Activated CD8-positive, alpha-beta memory T cell treated with anti-CD3 and anti-CD28 coated beads, Interleukin-2, amount 50 U/mL, for 48 hours (primary cell): ENCODE results near the gene LRRN4CL.
"Not testable (repeated sequence)": the region's sequence is repeated elsewhere in the genome, so short reads cannot be mapped to it uniquely, and the experiment has no call there.

Experiments used
- DNase-seq: peaks from one replicate; pipeline ENCODE4 v3.0.0-alpha.2; 2020

Gene LRRN4CL

DNA sequence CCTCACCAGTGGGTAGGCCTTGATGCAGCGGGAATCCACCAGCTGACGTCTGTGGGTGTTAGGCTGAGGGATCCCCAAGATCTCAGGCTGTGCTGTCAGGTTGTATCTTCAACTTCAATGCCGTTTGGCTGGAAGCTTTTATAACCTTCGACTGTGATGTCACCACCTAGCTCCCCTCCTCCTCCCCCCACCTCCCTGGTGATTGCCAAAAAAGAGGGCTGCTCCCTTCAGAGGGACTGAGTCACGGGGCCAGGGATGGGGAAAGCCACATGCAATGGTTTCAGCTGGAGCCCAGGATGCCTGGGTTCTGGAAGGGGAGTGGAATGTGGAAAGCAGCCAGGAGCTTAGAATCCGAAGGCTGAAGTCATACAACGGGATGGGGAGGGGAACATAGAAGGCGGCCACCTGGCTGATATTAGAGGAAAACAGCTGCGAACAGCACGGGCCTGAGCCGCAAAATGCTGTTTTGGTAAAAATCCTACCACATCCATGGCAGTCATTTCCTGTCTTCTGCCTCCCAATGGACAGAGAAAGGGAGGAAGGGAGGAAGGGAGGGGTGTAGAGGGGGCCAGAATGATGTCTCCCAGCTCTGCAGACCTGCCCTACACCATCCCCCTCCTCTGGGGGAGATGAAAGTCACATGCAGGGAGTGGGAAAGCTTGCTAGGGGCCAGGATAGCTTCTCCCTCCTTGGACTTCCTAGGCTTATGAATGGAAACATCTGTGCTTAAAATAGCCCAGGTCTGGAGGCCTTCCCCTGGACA, at the start of gene LRRN4CL:
Gene LRRN4CL, minus strand, starts transcription at position 110 of the 763 bp plus-strand sequence. CDS start 1,022 bp downstream, outside the sequence.
- DNase-seq: no peak

DNA sequence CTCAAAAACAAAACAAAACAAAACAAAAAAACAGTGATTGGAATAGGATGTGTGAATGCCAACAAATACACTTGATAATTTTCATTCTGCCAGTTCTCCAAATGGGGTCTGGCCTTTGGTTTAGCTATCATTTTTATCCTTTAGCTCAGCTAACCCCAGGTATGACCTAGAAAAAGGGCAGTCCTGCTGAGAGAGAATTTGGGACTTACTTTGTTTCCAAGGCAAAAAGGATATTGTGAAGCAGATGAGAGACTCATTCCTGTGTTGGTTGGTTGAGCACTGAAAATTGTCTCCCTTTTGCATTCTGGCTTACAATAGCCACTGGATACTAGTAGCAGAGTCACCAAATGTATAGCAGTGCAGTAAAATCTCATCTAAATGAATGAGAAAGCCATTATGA, 47.9 kb upstream of the LRRN4CL start:
- DNase-seq: no peak

GRCh38 chr11:62732830-62733229, 43.5 kb upstream of the LRRN4CL start:
- DNase-seq: no peak

GRCh38 chr11:62730076-62730475, 40.7 kb upstream of the LRRN4CL start:
- DNase-seq: not testable (repeated sequence)

GRCh38 chr11:62728171-62728988, 39.0 kb upstream of the LRRN4CL start, which contains the start of gene TTC9C:
TTC9C (plus strand) TSS chr11:62728486; CDS start chr11:62728849, 363 bp downstream.
- peak; percentile 85 for DNase-seq

DNA sequence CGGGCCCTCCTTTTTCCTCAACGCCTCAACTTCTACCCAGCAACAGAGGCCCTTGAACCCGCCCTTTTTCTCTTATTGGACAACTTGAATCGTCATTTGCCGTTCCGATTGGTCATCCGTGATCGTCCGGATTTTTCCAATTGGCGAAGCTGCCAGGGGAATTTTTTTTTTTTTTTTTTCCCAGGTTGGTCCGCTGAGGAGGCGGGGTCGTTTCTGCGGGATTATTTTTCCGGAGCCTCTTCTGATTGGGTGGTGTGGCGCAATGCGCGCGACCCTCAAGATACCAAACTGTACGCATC, 38.5 kb upstream of the LRRN4CL start:
- peak; percentile 83 for DNase-seq

GRCh38 chr11:62727165-62727871, 38.0 kb upstream of the LRRN4CL start, which contains the start of gene HNRNPUL2:
HNRNPUL2 (minus strand) TSS chr11:62727457; CDS start chr11:62727156, 301 bp downstream.
- DNase-seq: peak; percentile 99

DNA sequence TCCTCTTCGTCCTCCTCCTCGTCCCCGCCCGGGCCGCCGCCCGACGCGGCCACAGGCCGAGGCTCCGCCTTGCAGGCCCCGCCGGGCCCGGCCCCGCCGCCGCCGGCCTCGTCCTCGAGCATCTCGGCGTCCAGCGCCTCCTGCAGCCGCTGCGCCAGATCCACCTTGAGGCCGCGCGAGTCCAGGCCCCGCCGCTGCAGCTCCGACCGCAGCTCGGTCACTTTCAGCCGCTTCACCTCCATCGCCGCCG, 37.5 kb upstream of the LRRN4CL start:
- no peak for DNase-seq

- peak; percentile 65 for DNase-seq
These were observed 37.0 kb upstream of the LRRN4CL start for GRCh38 chr11:62726156-62726914.

GRCh38 chr11:62725646-62726045, 36.3 kb upstream of the LRRN4CL start:
- no peak for DNase-seq

DNA sequence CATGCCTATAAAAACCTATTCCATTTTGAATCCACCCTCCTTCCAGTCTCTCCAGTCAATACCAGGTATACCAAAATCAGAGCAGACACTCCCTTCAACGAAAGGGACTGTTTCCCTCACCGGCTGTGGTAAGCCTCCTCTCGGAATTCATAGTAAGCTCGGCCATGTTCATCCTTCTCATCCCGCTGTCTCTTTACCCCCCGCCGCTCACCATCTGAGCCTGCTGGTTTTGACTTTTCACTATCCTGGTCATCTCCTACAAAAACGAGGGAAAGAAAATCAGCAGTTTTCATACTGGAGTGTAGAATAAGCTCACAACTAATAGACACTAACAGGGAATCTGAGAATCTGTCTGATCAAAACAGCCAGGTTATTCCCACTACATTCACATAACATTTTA, 34.8 kb upstream of the LRRN4CL start:
- DNase-seq: no peak

GRCh38 chr11:62721994-62722393, 32.7 kb upstream of the LRRN4CL start:
- DNase-seq: no peak

GRCh38 chr11:62719302-62719978, 30.1 kb upstream of the LRRN4CL start:
- no peak for DNase-seq

- DNase-seq: no peak
These were observed 27.5 kb upstream of the LRRN4CL start for GRCh38 chr11:62716816-62717215.

GRCh38 chr11:62716206-62716605, 26.9 kb upstream of the LRRN4CL start:
- DNase-seq: no peak

DNA sequence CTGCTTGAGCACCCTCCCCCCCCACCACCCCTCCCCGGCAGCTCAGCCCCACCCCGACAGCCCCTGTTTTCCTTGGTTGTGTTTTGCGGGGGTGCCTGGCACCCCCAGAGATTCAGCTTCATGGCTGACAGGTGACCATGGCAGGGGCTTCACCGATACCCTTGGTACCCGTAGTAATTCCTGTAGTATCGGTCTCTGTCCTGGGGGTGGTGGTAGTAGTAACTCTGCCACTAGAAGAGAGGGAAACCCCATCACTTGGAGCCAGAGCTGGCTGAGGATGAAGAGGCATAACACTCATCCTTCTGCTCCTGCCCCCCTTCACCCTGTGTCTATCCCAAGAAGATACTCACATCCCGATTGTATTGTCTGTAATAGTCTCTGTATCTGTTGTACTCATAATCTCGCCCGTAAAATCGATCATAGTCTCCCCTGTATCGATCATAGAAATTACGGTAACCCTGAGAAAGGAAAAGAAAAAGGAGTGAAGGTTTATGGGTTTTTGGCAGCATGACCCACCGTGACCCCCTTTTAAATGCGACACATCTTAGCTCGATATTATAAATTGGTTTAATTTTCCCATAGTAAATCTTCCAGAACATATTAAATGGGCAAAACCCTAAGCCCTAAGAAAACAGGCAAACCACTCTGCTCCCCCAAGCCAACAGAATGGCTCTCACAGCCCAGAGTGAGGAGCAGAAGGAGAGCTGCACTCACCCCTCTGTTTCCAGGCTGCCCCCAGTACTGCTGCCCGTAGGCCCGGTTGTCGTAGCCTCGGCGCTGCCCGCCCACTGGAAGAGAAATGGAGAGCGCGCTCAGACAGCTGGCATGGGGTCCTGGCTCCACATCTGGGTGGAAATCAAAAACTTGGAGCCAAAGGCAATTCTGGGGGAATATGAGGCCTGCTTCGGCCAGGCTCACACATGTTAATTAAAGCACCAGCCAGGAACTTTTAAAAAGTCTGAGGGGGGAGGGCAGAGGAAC, 26.1 kb upstream of the LRRN4CL start:
- no peak for DNase-seq

DNA sequence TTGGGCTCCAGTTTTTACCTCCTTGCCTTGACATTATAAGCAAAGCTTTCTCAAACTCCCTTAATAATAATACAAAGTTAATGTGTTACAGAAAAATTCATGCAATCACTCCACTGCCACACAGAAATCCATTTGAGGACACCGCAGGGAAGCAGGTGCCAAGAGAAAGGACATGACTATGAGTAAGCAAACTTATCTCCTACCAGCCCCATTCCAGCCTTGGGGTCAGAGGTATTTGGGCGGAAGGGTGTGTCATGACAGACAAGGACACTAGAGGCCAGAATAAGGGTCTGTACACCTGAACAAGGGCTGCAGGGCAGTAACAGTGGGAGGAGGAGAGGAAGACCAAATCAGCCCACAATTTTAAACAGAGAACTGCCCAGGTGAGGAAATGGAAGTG, 24.0 kb upstream of the LRRN4CL start:
- DNase-seq: no peak

DNA sequence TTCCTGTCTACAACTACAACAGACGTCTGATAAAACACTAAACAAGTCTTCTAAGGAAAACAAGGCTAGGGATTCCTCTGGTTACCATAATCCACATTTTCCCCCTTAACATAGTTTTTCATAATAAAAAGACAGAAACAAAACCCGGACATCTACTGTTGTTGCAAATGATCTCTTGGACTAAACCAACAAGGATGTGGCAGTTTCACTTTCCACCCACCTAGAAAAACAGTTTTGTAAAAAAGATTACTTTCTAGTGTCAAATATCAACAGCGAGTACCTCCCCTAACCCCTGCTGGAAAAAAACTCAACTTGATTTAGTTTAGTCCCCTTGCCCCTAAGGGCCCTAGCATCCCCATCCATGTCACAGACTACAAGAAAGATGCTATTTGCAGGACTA, 23.5 kb upstream of the LRRN4CL start:
- no peak for DNase-seq

GRCh38 chr11:62712276-62712812, 23.0 kb upstream of the LRRN4CL start:
- DNase-seq: no peak

DNA sequence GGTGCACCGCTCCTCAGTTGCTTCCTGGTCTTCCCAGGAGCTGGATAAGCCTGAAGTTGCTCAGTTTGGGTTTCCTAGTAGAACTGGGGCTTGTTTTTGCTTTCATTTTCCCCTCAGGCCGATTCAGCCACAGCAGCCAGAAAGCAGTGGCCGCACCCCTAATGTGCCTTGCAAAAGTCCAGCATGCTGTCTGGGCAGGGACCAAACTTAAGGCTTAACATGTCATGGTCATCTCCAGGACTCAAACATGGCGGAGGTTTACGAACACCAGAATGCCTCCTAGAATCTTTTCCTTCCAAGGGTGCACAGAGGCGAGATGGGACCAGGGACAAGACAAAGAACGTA, 20.6 kb upstream of the LRRN4CL start:
- no peak for DNase-seq
